Hematopoietic multipotent progenitor cell treated with erythropoietin and hydrocortisone succinate and interleukin-3 and kit ligand, for 17 days (in vitro differentiated cells): ENCODE results near the gene PCBP3.

Experiments
- DNase-seq: peaks from one replicate; pipeline ENCODE4 v3.0.0-alpha.2; 2015; ENCODE audit warnings: low spot score

The PCBP3 gene

GRCh38 chr21:45862543-45863207 lies 219.2 kb downstream of the PCBP3 start:
- DNase-seq = no peak

- no peak for DNase-seq
Measured at GRCh38 chr21:45863267-45863666, 219.7 kb downstream of the PCBP3 start.

GRCh38 chr21:45863751-45864150 lies 220.2 kb downstream of the PCBP3 start:
- no peak for DNase-seq

- DNase-seq = no peak
Measured at GRCh38 chr21:45864436-45864835, 220.9 kb downstream of the PCBP3 start.

GRCh38 chr21:45865106-45865835 lies 221.7 kb downstream of the PCBP3 start:
- no peak for DNase-seq

GRCh38 chr21:45866551-45866950 lies 223.0 kb downstream of the PCBP3 start:
- DNase-seq = no peak

GRCh38 chr21:45867041-45867666 lies 223.6 kb downstream of the PCBP3 start:
- DNase-seq = no peak

GRCh38 chr21:45867671-45868081 lies 224.2 kb downstream of the PCBP3 start:
- DNase-seq = no peak

GRCh38 chr21:45868086-45868485 lies 224.6 kb downstream of the PCBP3 start:
- no peak for DNase-seq

- no peak for DNase-seq
Measured at GRCh38 chr21:45868488-45868887, 225.0 kb downstream of the PCBP3 start.

- no peak for DNase-seq
Measured at GRCh38 chr21:45869121-45870007, 225.8 kb downstream of the PCBP3 start.

- no peak for DNase-seq
Measured at GRCh38 chr21:45870421-45870820, 226.9 kb downstream of the PCBP3 start.

GRCh38 chr21:45870851-45871615 lies 227.5 kb downstream of the PCBP3 start:
- no peak for DNase-seq

- no peak for DNase-seq
Measured at GRCh38 chr21:45871616-45872236, 228.2 kb downstream of the PCBP3 start.

- DNase-seq = no peak
Measured at GRCh38 chr21:45872471-45872870, 228.9 kb downstream of the PCBP3 start.

GRCh38 chr21:45872902-45873301 lies 229.4 kb downstream of the PCBP3 start:
- DNase-seq = no peak

- no peak for DNase-seq
Measured at GRCh38 chr21:45873418-45873817, 229.9 kb downstream of the PCBP3 start.

- no peak for DNase-seq
Measured at GRCh38 chr21:45873866-45874265, 230.3 kb downstream of the PCBP3 start.

GRCh38 chr21:45874716-45875415 lies 231.3 kb downstream of the PCBP3 start:
- DNase-seq = no peak

- no peak for DNase-seq
Measured at GRCh38 chr21:45875416-45875760, 231.9 kb downstream of the PCBP3 start.
